Mucosa of stomach (tissue), 1 donor: ENCODE results near the gene ACVRL1.

Experiments used
- H3K27me3 ChIP-seq: one replicate; pipeline ENCODE4 v1.7.0; 2013; ENCODE audit warnings: mild to moderate bottlenecking, low read length; ENCODE audit not compliant: control insufficient read depth, insufficient read depth
- H3K36me3 ChIP-seq: one replicate; pipeline ENCODE4 v1.7.0; 2013; ENCODE audit warnings: low read length; ENCODE audit not compliant: control insufficient read depth, insufficient read depth
- H3K4me1 ChIP-seq: one replicate; pipeline ENCODE4 v1.7.0; 2013; ENCODE audit warnings: mild to moderate bottlenecking, low read length; ENCODE audit not compliant: control insufficient read depth, insufficient read depth
- H3K4me3 ChIP-seq: one replicate; pipeline ENCODE4 v1.7.0; 2013; ENCODE audit warnings: low read length
- H3K9ac ChIP-seq: one replicate; pipeline ENCODE4 v1.7.0; 2013; ENCODE audit warnings: mild to moderate bottlenecking, low read length, moderate library complexity
- H3K9me3 ChIP-seq: one replicate; pipeline ENCODE4 v1.7.0; 2013; ENCODE audit warnings: mild to moderate bottlenecking, low read length, moderate library complexity; ENCODE audit not compliant: control insufficient read depth
- donor health status: Pancreatic carcinoma.

ACVRL1 gene

GRCh38 chr12:51868821-51869495 is 38.3 kb upstream of the ACVRL1 start:
- no peak overlapping the region for H3K4me3 ChIP-seq
- H3K27me3 ChIP-seq, result peaks cover 43% of the 10 kb centered on the region
- no peaks in the 10 kb centered on the region for H3K36me3 ChIP-seq
- H3K9ac ChIP-seq, result peak overlapping the region; percentile 48
- H3K9me3 ChIP-seq, result no peaks in the 10 kb centered on the region
- peaks cover 13% of the 10 kb centered on the region for H3K4me1 ChIP-seq

- Histone ChIP-seq H3K36me3 (no peaks in the 10 kb centered on the region), H3K27me3 (peaks cover 38% of the 10 kb centered on the region), H3K9ac (peak overlapping the region; percentile 48), H3K4me3 (no peak overlapping the region), H3K4me1 (peaks cover 8% of the 10 kb centered on the region), H3K9me3 (no peaks in the 10 kb centered on the region)
Observed at GRCh38 chr12:51869496-51869865, 37.8 kb upstream of the ACVRL1 start.

- no peak overlapping the region for H3K9ac ChIP-seq
- H3K9me3 ChIP-seq, result no peaks in the 10 kb centered on the region
- peaks cover 34% of the 10 kb centered on the region for H3K27me3 ChIP-seq
- peaks cover 8% of the 10 kb centered on the region for H3K4me1 ChIP-seq
- no peaks in the 10 kb centered on the region for H3K36me3 ChIP-seq
- H3K4me3 ChIP-seq, result no peak overlapping the region
Observed at GRCh38 chr12:51869931-51870330, 37.4 kb upstream of the ACVRL1 start.

- Histone ChIP-seq H3K9ac (no peak overlapping the region), H3K4me3 (no peak overlapping the region), H3K4me1 (peaks cover 8% of the 10 kb centered on the region), H3K9me3 (no peaks in the 10 kb centered on the region), H3K36me3 (no peaks in the 10 kb centered on the region), H3K27me3 (peaks cover 28% of the 10 kb centered on the region)
Observed at GRCh38 chr12:51870504-51870903, 36.8 kb upstream of the ACVRL1 start.

GRCh38 chr12:51871126-51871525 is 36.2 kb upstream of the ACVRL1 start:
- H3K9me3 ChIP-seq, result no peaks in the 10 kb centered on the region
- H3K4me3 ChIP-seq, result no peak overlapping the region
- H3K9ac ChIP-seq, result no peak overlapping the region
- H3K4me1 ChIP-seq, result peaks cover 8% of the 10 kb centered on the region
- H3K36me3 ChIP-seq, result no peaks in the 10 kb centered on the region
- H3K27me3 ChIP-seq, result peaks cover 27% of the 10 kb centered on the region

GRCh38 chr12:51871918-51872688 is 35.2 kb upstream of the ACVRL1 start:
- H3K4me1 ChIP-seq, result peaks cover 8% of the 10 kb centered on the region
- no peak overlapping the region for H3K9ac ChIP-seq
- no peaks in the 10 kb centered on the region for H3K36me3 ChIP-seq
- peaks cover 27% of the 10 kb centered on the region for H3K27me3 ChIP-seq
- no peak overlapping the region for H3K4me3 ChIP-seq
- no peaks in the 10 kb centered on the region for H3K9me3 ChIP-seq

GRCh38 chr12:51872689-51872981 is 34.7 kb upstream of the ACVRL1 start:
- H3K4me1 ChIP-seq, result peaks cover 8% of the 10 kb centered on the region
- H3K9me3 ChIP-seq, result no peaks in the 10 kb centered on the region
- H3K27me3 ChIP-seq, result peaks cover 27% of the 10 kb centered on the region
- no peak overlapping the region for H3K4me3 ChIP-seq
- no peaks in the 10 kb centered on the region for H3K36me3 ChIP-seq
- no peak overlapping the region for H3K9ac ChIP-seq

- H3K9ac ChIP-seq, result no peak overlapping the region
- peaks cover 22% of the 10 kb centered on the region for H3K27me3 ChIP-seq
Observed at GRCh38 chr12:51873251-51873994, 33.9 kb upstream of the ACVRL1 start.

GRCh38 chr12:51874000-51874399 is 33.3 kb upstream of the ACVRL1 start:
- Histone ChIP-seq H3K9me3 (no peaks in the 10 kb centered on the region), H3K4me3 (no peak overlapping the region), H3K9ac (no peak overlapping the region), H3K27me3 (peaks cover 16% of the 10 kb centered on the region), H3K36me3 (no peaks in the 10 kb centered on the region), H3K4me1 (peaks cover 2% of the 10 kb centered on the region)

More at GRCh38 chr12:51873251-51873994, 33.9 kb upstream of the ACVRL1 start:
- Histone ChIP-seq H3K9me3 (no peaks in the 10 kb centered on the region), H3K4me3 (no peak overlapping the region), H3K4me1 (peaks cover 8% of the 10 kb centered on the region), H3K36me3 (no peaks in the 10 kb centered on the region)

- H3K36me3 ChIP-seq, result no peaks in the 10 kb centered on the region
- H3K4me1 ChIP-seq, result no peaks in the 10 kb centered on the region
- H3K4me3 ChIP-seq, result no peak overlapping the region
- no peaks in the 10 kb centered on the region for H3K9me3 ChIP-seq
- no peak overlapping the region for H3K9ac ChIP-seq
- peaks cover 11% of the 10 kb centered on the region for H3K27me3 ChIP-seq
Observed at GRCh38 chr12:51874486-51874885, 32.8 kb upstream of the ACVRL1 start.

GRCh38 chr12:51879102-51879501 is 28.2 kb upstream of the ACVRL1 start:
- Histone ChIP-seq H3K9me3 (no peaks in the 10 kb centered on the region), H3K9ac (no peak overlapping the region), H3K4me3 (no peak overlapping the region), H3K36me3 (no peaks in the 10 kb centered on the region), H3K4me1 (no peaks in the 10 kb centered on the region), H3K27me3 (no peaks in the 10 kb centered on the region)

- Histone ChIP-seq H3K4me3 (no peak overlapping the region), H3K9me3 (no peaks in the 10 kb centered on the region), H3K9ac (no peak overlapping the region), H3K4me1 (peaks cover 4% of the 10 kb centered on the region), H3K27me3 (peaks cover 4% of the 10 kb centered on the region), H3K36me3 (no peaks in the 10 kb centered on the region)
Observed at GRCh38 chr12:51883295-51883694, 24.0 kb upstream of the ACVRL1 start.
